HepG2 (cell line): ENCODE results near the gene SH2B2. TPM values are rescaled to one million over a fixed set of nuclear protein-coding genes. Genes with fewer than 3 reads are reported as not detected.

ENCODE experiments used
- CHCHD3 ChIP-seq: sonication (generic); formaldehyde crosslinking; IDR thresholded peaks from 2 replicates; pipeline ENCODE4 v1.8.0; 2022; ENCODE audit warnings: mild to moderate bottlenecking, missing genetic modification reagents, moderate library complexity
- CREB1 ChIP-seq, 2 experiments: fragments of 450-650 bp in 1 of 2; IDR thresholded peaks; 2 replicates each; pipeline ENCODE4 v1.6.1; 2016 to 2017; ENCODE audit warnings: control low read depth in 1 of 2, mild to moderate bottlenecking in 1 of 2, missing compliant biosample characterization in 1 of 2, missing genetic modification characterization in 1 of 2
- GABPA ChIP-seq, 2 experiments: IDR thresholded peaks; 2 replicates each; pipeline ENCODE4 v1.6.1; 2011 to 2016; ENCODE audit warnings: low read depth in 2 of 2, low read length in 1 of 2, missing biosample characterization in 1 of 2, missing genetic modification characterization in 1 of 2
- ISX ChIP-seq: sonication (generic); formaldehyde crosslinking; conservative IDR thresholded peaks from 2 replicates; pipeline ENCODE4 v1.5.0; 2020; ENCODE audit warnings: missing genetic modification reagents
- MTA1 ChIP-seq: sonication (generic); formaldehyde crosslinking; IDR thresholded peaks from 2 replicates; pipeline ENCODE4 v1.4.0; 2020; ENCODE audit warnings: missing genetic modification reagents, mild to moderate bottlenecking, borderline replicate concordance
- PCBP2 ChIP-seq: fragments of 200-400 bp; formaldehyde crosslinking; optimal IDR thresholded peaks from 2 replicates; pipeline ENCODE3; 2018; ENCODE audit warnings: low read length, low read depth; ENCODE audit not compliant: poor library complexity, severe bottlenecking
- ZC3H13 ChIP-seq: sonication (generic); formaldehyde crosslinking; IDR thresholded peaks from 2 replicates; pipeline ENCODE4 v1.8.1; 2023; ENCODE audit warnings: mild to moderate bottlenecking, missing genetic modification reagents, moderate library complexity
- ZNF124 ChIP-seq: sonication (generic); formaldehyde crosslinking; IDR thresholded peaks from 2 replicates; pipeline ENCODE4 v1.4.0; 2020; ENCODE audit warnings: missing genetic modification reagents
- ZNF3 ChIP-seq: IDR thresholded peaks from 2 replicates; pipeline ENCODE4 v1.7.0; 2017; ENCODE audit warnings: inconsistent platforms
- ZNF546 ChIP-seq: sonication (generic); formaldehyde crosslinking; conservative IDR thresholded peaks from 2 replicates; pipeline ENCODE4 v1.8.1; 2023; ENCODE audit warnings: mild to moderate bottlenecking, missing genetic modification reagents
- ZNF605 ChIP-seq: sonication (generic); formaldehyde crosslinking; IDR thresholded peaks from 2 replicates; pipeline ENCODE4 v1.8.0; 2022; ENCODE audit warnings: mild to moderate bottlenecking, missing genetic modification reagents
- ZSCAN31 ChIP-seq: sonication (generic); formaldehyde crosslinking; IDR thresholded peaks from 2 replicates; pipeline ENCODE4 v1.5.0; 2020; ENCODE audit warnings: low read depth, mild to moderate bottlenecking, missing genetic modification reagents
- polyA plus RNA-seq, 8 experiments: library from polyadenylated mRNA; depleted of rRNA in 3 of 8; stranded (reverse) in 7 of 8; unstranded in 1 of 8; fragments of >200 nt; fragmentation: Illumina TruSeq in 4 of 8; extraction: Trizol in 4 of 8; gene quantifications; 2 replicates each; pipeline versions ENCODE4 v1.2.1 to v1.2.3, GENCODE V29; 2011 to 2016; ENCODE audit warnings: low read depth in 4 of 8, missing spikeins in 1 of 8, mixed read lengths in 1 of 8; ENCODE audit not compliant: insufficient read depth in 1 of 8
- total RNA-seq, 5 experiments: library from RNA; depleted of rRNA; stranded (reverse); fragments of >200 nt; fragmentation: Illumina TruSeq; extraction: Trizol; gene quantifications; 2 replicates each; pipeline ENCODE4 v1.2.3, GENCODE V29; 2016; ENCODE audit warnings: low read depth in 1 of 5
- TF ChIP-seq, protein P1 (sequence below): IDR thresholded peaks from 2 replicates; pipeline ENCODE4 v1.6.1; 2016; ENCODE audit warnings: low read depth, control low read depth
- TF ChIP-seq, protein P2 (sequence below), 2 experiments: sonication (generic) in 1 of 2; formaldehyde crosslinking in 1 of 2; IDR thresholded peaks; 2 replicates each; pipeline versions ENCODE4 v1.5.1 to v1.6.1; 2011 to 2020; ENCODE audit warnings: borderline replicate concordance in 1 of 2, low read depth in 1 of 2, low read length in 1 of 2, mild to moderate bottlenecking in 1 of 2, missing genetic modification reagents in 1 of 2, moderate library complexity in 1 of 2
- TF ChIP-seq, protein P3 (sequence below): sonication (generic); formaldehyde crosslinking; IDR thresholded peaks from 2 replicates; pipeline ENCODE4 v1.4.0; 2020; ENCODE audit warnings: low read depth, mild to moderate bottlenecking, missing genetic modification reagents
- TF ChIP-seq, protein P4 (sequence below): sonication (generic); formaldehyde crosslinking; IDR thresholded peaks from 2 replicates; pipeline ENCODE4 v1.5.1; 2020; ENCODE audit warnings: missing genetic modification reagents, mild to moderate bottlenecking, borderline replicate concordance
- TF ChIP-seq, protein P5 (sequence below): sonication (generic); formaldehyde crosslinking; IDR thresholded peaks from 2 replicates; pipeline ENCODE4 v1.8.1; 2022; ENCODE audit warnings: mild to moderate bottlenecking, missing genetic modification reagents
- TF ChIP-seq, protein P6 (sequence below): sonication (generic); formaldehyde crosslinking; IDR thresholded peaks from 2 replicates; pipeline ENCODE4 v1.8.0; 2023; ENCODE audit warnings: mild to moderate bottlenecking, missing genetic modification reagents

SH2B2 gene
- total and polyA plus RNA-seq, 2 of the 13 experiments (the other 11 are each of a cell fraction or from before 2014, with no cell fraction given) = 0.46 to 1.3 TPM

DNA sequence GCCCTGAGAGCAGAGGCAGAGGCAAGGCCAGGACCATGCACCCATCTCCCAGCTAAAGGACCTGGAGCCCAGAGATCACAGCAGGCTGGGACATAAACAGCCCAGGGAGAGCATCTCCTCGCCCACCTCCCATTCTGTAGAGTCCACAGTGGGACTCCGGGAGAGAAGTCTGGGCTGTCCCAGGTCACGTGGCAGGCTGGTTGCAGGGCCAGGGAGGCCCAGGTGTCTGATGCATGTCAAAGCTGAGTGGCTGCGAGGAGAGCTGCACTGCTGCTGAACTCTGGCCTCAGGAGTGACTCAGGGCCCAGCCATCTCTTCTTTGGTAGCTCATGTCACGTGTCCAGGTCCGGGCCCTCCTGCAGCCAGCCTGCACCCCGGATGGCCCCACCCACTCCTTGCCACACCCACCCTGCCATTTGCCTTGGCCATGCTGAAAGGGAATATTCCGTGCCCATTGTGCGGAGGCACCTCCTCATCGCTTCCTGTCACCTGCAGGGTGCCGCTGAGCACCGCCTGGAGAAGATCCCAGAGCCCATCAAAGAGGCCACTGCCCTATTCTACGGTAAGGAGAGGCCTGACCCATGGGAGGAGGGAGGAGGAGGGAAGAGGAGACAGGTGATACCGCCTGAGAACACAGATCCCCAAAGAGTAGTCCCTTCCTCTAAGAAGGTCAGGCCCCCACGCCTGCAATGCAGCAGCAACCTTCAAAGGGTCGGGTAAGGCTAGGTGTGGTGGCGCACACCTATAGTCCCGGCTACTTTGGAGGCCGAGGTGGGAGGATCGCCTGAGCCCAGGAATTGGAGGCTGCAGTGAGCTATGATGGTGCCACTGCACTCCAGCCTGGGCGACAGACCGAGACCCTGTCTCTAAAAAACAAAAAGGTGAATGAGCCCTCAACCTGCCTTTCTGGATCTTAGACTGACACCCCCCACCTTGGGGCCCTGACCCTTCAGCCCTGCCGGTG is 12.6 kb upstream of the SH2B2 start (continued):
- TF ChIP-seq, protein P1, sequence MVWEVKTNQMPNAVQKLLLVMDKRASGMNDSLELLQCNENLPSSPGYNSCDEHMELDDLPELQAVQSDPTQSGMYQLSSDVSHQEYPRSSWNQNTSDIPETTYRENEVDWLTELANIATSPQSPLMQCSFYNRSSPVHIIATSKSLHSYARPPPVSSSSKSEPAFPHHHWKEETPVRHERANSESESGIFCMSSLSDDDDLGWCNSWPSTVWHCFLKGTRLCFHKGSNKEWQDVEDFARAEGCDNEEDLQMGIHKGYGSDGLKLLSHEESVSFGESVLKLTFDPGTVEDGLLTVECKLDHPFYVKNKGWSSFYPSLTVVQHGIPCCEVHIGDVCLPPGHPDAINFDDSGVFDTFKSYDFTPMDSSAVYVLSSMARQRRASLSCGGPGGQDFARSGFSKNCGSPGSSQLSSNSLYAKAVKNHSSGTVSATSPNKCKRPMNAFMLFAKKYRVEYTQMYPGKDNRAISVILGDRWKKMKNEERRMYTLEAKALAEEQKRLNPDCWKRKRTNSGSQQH (CRISPR knock-in tag) = no peak
- no peak for TF ChIP-seq ZNF124 (CRISPR knock-in tag)
- TF ChIP-seq PCBP2 = no peak
- TF ChIP-seq, protein P2, sequence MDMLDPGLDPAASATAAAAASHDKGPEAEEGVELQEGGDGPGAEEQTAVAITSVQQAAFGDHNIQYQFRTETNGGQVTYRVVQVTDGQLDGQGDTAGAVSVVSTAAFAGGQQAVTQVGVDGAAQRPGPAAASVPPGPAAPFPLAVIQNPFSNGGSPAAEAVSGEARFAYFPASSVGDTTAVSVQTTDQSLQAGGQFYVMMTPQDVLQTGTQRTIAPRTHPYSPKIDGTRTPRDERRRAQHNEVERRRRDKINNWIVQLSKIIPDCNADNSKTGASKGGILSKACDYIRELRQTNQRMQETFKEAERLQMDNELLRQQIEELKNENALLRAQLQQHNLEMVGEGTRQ (IDR thresholded peaks at IDR 0.05; ENCODE audit: low read depth, low read length) = peak; percentile 93
- TF ChIP-seq, protein P2 (CRISPR knock-in tag; IDR thresholded peaks at IDR 0.05; ENCODE audit: borderline replicate concordance) = peak; percentile 96; the same call in 1 of the 2 replicates
- TF ChIP-seq ZNF605 (CRISPR knock-in tag) = no peak
- TF ChIP-seq CREB1 (IDR thresholded peaks at IDR 0.05) = 0 out of 2 replicates have a peak, but pooled peaks have one; percentile 30
- no peak for TF ChIP-seq CREB1 (CRISPR knock-in tag; IDR thresholded peaks at IDR 0.05)
- TF ChIP-seq ZSCAN31 = 0 out of 2 replicates have a peak, but pooled peaks have one; percentile 81
- TF ChIP-seq, protein P3, sequence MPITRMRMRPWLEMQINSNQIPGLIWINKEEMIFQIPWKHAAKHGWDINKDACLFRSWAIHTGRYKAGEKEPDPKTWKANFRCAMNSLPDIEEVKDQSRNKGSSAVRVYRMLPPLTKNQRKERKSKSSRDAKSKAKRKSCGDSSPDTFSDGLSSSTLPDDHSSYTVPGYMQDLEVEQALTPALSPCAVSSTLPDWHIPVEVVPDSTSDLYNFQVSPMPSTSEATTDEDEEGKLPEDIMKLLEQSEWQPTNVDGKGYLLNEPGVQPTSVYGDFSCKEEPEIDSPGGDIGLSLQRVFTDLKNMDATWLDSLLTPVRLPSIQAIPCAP (CRISPR knock-in tag) = no peak
- no peak for TF ChIP-seq GABPA (IDR thresholded peaks at IDR 0.05; ENCODE audit: low read depth, low read length)
- TF ChIP-seq GABPA (CRISPR knock-in tag; IDR thresholded peaks at IDR 0.05; ENCODE audit: low read depth) = no peak
- no peak for TF ChIP-seq ZNF546 (CRISPR knock-in tag)
- TF ChIP-seq, protein P4, sequence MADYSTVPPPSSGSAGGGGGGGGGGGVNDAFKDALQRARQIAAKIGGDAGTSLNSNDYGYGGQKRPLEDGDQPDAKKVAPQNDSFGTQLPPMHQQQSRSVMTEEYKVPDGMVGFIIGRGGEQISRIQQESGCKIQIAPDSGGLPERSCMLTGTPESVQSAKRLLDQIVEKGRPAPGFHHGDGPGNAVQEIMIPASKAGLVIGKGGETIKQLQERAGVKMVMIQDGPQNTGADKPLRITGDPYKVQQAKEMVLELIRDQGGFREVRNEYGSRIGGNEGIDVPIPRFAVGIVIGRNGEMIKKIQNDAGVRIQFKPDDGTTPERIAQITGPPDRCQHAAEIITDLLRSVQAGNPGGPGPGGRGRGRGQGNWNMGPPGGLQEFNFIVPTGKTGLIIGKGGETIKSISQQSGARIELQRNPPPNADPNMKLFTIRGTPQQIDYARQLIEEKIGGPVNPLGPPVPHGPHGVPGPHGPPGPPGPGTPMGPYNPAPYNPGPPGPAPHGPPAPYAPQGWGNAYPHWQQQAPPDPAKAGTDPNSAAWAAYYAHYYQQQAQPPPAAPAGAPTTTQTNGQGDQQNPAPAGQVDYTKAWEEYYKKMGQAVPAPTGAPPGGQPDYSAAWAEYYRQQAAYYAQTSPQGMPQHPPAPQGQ (CRISPR knock-in tag) = no peak
- TF ChIP-seq MTA1 = 0 out of 2 replicates have a peak, but pooled peaks have one; percentile 61
- no peak for TF ChIP-seq ZNF3
- no peak for TF ChIP-seq CHCHD3 (CRISPR knock-in tag)
- TF ChIP-seq, protein P5, sequence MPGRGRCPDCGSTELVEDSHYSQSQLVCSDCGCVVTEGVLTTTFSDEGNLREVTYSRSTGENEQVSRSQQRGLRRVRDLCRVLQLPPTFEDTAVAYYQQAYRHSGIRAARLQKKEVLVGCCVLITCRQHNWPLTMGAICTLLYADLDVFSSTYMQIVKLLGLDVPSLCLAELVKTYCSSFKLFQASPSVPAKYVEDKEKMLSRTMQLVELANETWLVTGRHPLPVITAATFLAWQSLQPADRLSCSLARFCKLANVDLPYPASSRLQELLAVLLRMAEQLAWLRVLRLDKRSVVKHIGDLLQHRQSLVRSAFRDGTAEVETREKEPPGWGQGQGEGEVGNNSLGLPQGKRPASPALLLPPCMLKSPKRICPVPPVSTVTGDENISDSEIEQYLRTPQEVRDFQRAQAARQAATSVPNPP (CRISPR knock-in tag) = no peak
- TF ChIP-seq, protein P6, sequence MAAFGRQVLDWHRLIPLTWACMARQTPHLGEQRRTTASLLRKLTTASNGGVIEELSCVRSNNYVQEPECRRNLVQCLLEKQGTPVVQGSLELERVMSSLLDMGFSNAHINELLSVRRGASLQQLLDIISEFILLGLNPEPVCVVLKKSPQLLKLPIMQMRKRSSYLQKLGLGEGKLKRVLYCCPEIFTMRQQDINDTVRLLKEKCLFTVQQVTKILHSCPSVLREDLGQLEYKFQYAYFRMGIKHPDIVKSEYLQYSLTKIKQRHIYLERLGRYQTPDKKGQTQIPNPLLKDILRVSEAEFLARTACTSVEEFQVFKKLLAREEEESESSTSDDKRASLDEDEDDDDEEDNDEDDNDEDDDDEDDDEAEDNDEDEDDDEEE (CRISPR knock-in tag) = no peak
- TF ChIP-seq ISX (CRISPR knock-in tag) = no peak
- TF ChIP-seq ZC3H13 = no peak
